Activated effector memory CD4-positive, alpha-beta T cell treated with Interleukin-2 at 50 U/mL for 16 hours (primary cell): ENCODE data around the gene LITAFD.
A peak's percentile ranks its signal among the peaks of the same experiment; 100 is the strongest.

Experiments used
- DNase-seq: peaks from one replicate; pipeline ENCODE4 v3.0.0-alpha.2; 2020

The LITAFD gene

GRCh38 chr16:8924214-8924613 is 42.1 kb downstream of the LITAFD start:
- no peak for DNase-seq

GRCh38 chr16:8925455-8925854 is 43.3 kb downstream of the LITAFD start:
- DNase-seq = no peak

GRCh38 chr16:8926827-8927226 is 44.7 kb downstream of the LITAFD start:
- no peak for DNase-seq

- no peak for DNase-seq
These were observed 46.4 kb downstream of the LITAFD start for GRCh38 chr16:8928467-8928957.

GRCh38 chr16:8929086-8929748 is 47.1 kb downstream of the LITAFD start:
- no peak for DNase-seq

- DNase-seq = peak; percentile 18
These were observed 49.7 kb downstream of the LITAFD start for GRCh38 chr16:8931859-8932258.

GRCh38 chr16:8934601-8935000 is 52.5 kb downstream of the LITAFD start:
- DNase-seq = no peak
